PC-9 (cell line): ENCODE results near the gene MDFIC.

Experiments
- CTCF ChIP-seq: fragments of 200-600 bp; sonication (generic); conservative IDR thresholded peaks from 2 replicates; pipeline ENCODE4 v1.6.1; 2017; ENCODE audit warnings: mixed run types, antibody characterized with exemption, mild to moderate bottlenecking, moderate library complexity
- EZH2 ChIP-seq: fragments of 200-600 bp; sonication (generic); IDR thresholded peaks from 2 replicates; pipeline ENCODE4 v1.8.0; 2017; ENCODE audit warnings: antibody characterized with exemption, low read depth

GRCh38 chr7:114976666-114977065, 54.8 kb downstream of the MDFIC start:
- no peak for TF ChIP-seq CTCF
- no peak for TF ChIP-seq EZH2
